Measurements from ENCODE around the gene MRPL54.

Gene MRPL54

GRCh38 chr19:3743486-3743885 is 19.0 kb upstream of the MRPL54 start:
- no peak for TF ChIP-seq ZFX (IDR thresholded peaks at IDR 0.05)
- TF ChIP-seq CTCF (conservative IDR thresholded peaks at IDR 0.05), result no peak
- no peak overlapping the region for H3K27ac ChIP-seq

DNA sequence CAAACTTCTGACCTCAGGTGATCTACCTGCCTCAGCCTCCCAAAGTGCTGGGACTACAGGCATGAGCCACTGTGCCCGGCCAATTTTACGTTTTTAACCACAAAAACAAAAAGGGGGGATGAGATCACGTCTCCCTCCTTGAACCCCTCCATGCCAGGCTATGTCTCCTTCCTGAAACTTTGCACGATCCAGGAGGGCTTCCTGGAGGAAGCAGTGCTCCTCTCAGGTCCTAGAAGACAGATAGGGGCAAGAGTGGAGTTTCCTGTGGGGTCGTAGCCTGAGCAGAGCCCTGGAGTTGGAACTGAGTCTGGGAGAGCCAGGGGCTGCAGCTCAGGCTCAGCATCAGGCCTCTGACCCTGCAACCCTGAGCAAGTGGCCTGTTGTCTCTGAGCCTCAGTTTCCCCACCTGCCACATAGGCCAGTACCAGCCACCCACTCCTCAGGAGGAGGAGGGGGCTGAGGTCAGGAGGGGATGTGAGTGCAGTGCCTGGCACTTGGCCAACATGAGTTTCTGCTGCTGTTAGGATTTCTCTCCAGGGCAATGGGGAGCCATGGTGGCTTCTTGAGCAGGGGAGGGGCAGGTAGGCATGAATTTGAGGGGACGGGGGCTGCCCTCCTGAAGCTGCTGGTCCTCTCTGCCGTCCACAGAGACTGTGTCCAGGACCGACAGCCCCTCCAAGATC is 17.0 kb upstream of the MRPL54 start:
- H3K27ac ChIP-seq, result no peak overlapping the region
- TF ChIP-seq CTCF (conservative IDR thresholded peaks at IDR 0.05), result no peak
- no peak for TF ChIP-seq ZFX (IDR thresholded peaks at IDR 0.05)

DNA sequence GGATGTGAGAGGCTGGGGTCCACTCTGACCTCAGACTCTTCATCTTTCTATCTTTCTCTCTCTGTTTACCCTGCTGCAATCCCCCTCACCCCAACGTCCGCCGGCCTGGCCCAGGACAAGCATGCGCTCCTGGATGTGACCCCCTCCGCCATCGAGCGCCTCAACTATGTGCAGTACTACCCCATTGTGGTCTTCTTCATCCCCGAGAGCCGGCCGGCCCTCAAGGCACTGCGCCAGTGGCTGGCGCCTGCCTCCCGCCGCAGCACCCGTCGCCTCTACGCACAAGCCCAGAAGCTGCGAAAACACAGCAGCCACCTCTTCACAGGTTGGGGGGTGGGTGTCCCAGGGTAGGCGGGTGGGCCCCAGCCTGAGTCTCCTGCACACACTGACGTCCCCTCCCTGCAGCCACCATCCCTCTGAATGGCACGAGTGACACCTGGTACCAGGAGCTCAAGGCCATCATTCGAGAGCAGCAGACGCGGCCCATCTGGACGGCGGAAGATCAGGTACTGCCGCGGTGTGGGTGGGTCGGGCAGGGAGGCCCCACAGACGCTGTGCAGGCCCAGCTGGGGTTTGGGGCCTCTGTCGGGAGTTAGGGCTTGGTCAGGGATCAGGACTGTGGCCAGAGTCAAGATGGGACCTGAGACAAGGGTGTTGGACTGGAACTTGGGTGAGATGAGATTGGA is 16.0 kb upstream of the MRPL54 start:
- no peak overlapping the region for H3K27ac ChIP-seq
- TF ChIP-seq ZFX (IDR thresholded peaks at IDR 0.05) (no peak), CTCF (conservative IDR thresholded peaks at IDR 0.05) (no peak)

DNA sequence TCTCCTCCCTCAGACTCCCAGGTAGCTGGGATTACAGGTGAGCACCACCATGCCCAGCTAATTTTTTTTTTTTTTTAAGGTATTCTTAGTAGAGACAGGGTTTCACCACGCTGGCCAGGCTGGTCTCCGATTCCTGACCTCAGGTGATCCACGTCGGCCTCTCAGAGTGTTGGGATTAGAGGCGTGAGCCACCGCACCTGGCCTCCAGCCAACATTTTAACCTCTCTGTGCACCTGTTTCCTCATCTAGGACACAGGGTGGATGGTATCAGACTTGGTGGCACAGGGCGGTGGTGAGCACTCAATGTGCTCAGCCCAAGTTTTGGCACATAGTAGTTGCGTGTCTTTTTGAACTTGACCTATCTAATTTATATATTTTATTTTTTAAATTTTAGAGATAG is 13.5 kb upstream of the MRPL54 start:
- TF ChIP-seq CTCF (conservative IDR thresholded peaks at IDR 0.05) (no peak), ZFX (IDR thresholded peaks at IDR 0.05) (no peak)
- H3K27ac ChIP-seq, result no peak overlapping the region

DNA sequence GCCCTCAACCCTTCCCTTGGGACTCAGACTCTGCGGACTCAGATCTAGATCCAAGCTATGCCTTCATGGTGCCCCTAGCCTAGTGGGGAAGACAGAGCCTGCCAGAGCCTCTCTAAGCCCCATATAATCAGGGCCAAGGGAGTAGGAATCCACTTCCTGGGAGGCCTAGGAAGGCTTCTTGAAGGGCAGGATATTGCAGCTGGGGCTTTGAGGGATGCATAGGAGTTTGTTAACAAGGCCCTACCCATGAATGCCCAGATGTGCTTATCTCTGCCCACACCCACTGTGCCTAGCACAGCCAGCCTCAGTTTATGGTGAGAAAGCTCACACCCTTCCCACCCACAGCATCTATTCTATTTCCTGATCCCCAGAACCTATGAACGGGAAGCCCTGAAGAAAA is 12.3 kb upstream of the MRPL54 start:
- TF ChIP-seq CTCF (conservative IDR thresholded peaks at IDR 0.05) (no peak), ZFX (IDR thresholded peaks at IDR 0.05) (no peak)
- H3K27ac ChIP-seq, result no peak overlapping the region

DNA sequence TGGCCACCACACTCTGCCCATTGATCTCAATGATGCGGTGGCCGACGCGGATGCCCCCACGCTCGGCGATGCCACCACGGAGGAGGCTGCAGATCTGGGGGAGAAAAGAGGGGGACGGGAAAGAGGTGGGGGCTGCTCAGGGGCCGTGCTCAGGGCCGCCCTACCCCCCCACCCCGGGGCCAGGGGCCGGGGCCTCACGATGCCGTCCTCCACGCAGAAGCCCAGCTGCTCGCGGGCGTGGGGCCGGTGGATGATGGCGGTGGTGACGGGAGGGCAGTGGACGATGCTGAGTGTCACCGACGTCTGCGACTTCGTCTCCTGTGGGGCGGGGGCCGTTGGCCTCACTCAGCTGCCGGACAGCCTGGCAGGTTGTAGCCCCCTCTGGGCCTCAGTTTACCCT is 11.2 kb upstream of the MRPL54 start:
- H3K27ac ChIP-seq, result no peak overlapping the region
- no peak for TF ChIP-seq ZFX (IDR thresholded peaks at IDR 0.05)
- TF ChIP-seq CTCF (conservative IDR thresholded peaks at IDR 0.05), result no peak

GRCh38 chr19:3752492-3752891 is 10.0 kb upstream of the MRPL54 start:
- no peak overlapping the region for H3K27ac ChIP-seq
- TF ChIP-seq ZFX (IDR thresholded peaks at IDR 0.05) (no peak), CTCF (conservative IDR thresholded peaks at IDR 0.05) (no peak)

Data from C4-2B (cell line).